HUDEP-2 (cell line): ENCODE measurements around the gene IGSF3.

Experiments used
- DNase-seq, 76 experiments: peaks; one replicate each; lab custom pipeline; 2025; ENCODE audit not compliant: unreplicated experiment in 76 of 76; lab: John Stamatoyannopoulos, UW

The IGSF3 gene

GRCh38 chr1:116532671-116533428, 134.7 kb downstream of the IGSF3 start:
- no peak for DNase-seq

- no peak for DNase-seq
Measured at GRCh38 chr1:116531917-116532316, 135.6 kb downstream of the IGSF3 start.

- no peak for DNase-seq
Measured at GRCh38 chr1:116529681-116530080, 137.9 kb downstream of the IGSF3 start.

- peak in 10 of 76 experiments; percentile 5 to 58 (median 20) for DNase-seq
Measured at GRCh38 chr1:116529199-116529631, 138.3 kb downstream of the IGSF3 start.

- DNase-seq: no peak
Measured at GRCh38 chr1:116528329-116529083, 139.0 kb downstream of the IGSF3 start.

- no peak for DNase-seq
Measured at GRCh38 chr1:116525440-116525839, 142.1 kb downstream of the IGSF3 start.
